OCI-M2 (cell line): ENCODE data around the gene RASSF1.
"Not testable (repeated sequence)": the region's sequence is repeated elsewhere in the genome, so short reads cannot be mapped to it uniquely, and the experiment has no call there.

ENCODE experiments used
- DNase-seq: peaks from one replicate; lab custom pipeline; 2025; ENCODE audit not compliant: unreplicated experiment; lab: John Stamatoyannopoulos, UW

The RASSF1 gene

GRCh38 chr3:50288387-50289007 is 52.1 kb downstream of the RASSF1 start:
- DNase-seq: no peak

GRCh38 chr3:50287262-50287661 is 53.4 kb downstream of the RASSF1 start:
- DNase-seq: no peak

- DNase-seq: no peak
Observed at GRCh38 chr3:50286322-50287227, 54.1 kb downstream of the RASSF1 start.

- DNase-seq: not testable (repeated sequence)
Observed at GRCh38 chr3:50284121-50284520, 56.5 kb downstream of the RASSF1 start.
